Motor neuron (in vitro differentiated cells): Measurements from ENCODE around the gene KRT7. TPM values are rescaled to one million over a fixed set of nuclear protein-coding genes. Genes with fewer than 3 reads are reported as not detected.
A peak's percentile ranks its signal among the peaks of the same experiment; 100 is the strongest.

ENCODE experiments used
- ATAC-seq, 8 experiments: fragments of 200-7000 bp; cut with Tn5 transposase; replicated peaks in 6 of 8; 2 replicates each; pipeline ENCODE4 v1.8.0; 2021; ENCODE audit warnings: mild to moderate bottlenecking in 8 of 8, moderate library complexity in 8 of 8
- H3K27ac ChIP-seq, 2 donors: fragments of 250-450 bp; sonication (Bioruptor Pico); 2 replicates each; pipeline ENCODE4 v1.9.0; 2021; ENCODE audit warnings: antibody characterized with exemption in 2 of 2, mild to moderate bottlenecking in 2 of 2, moderate library complexity in 1 of 2
- H3K4me1 ChIP-seq, 2 donors: fragments of 250-450 bp; sonication (Bioruptor Pico); replicated peaks in 1 of 2; 2 replicates each; pipeline ENCODE4 v1.6.1; 2021; ENCODE audit warnings: antibody characterized with exemption in 2 of 2, mild to moderate bottlenecking in 2 of 2, moderate library complexity in 1 of 2
- H3K4me3 ChIP-seq, 5 donors: fragments of 250-450 bp; sonication (Bioruptor Pico); 2 replicates each; pipeline ENCODE4 v1.9.0; 2021; ENCODE audit warnings: antibody characterized with exemption in 5 of 5, mild to moderate bottlenecking in 5 of 5, moderate library complexity in 4 of 5
- WGBS, 10 experiments: fragments of 450-650 bp; shearing (Covaris generic); methylation state at CpG; one replicate each; pipeline ENCODE4 v1.0.0; 2022; 5-methylcytosine and 5-hydroxymethylcytosine counted together
- in situ Hi-C, 9 experiments: fragments of 400-800 bp; cut with MboI; loops; one replicate each; pipeline ENCODE4 v1.15.0; 2021; ENCODE audit warnings: low sequenced_read_pairs in 9 of 9, low pct_unique_long_range_greater_than_20kb in 2 of 9; ENCODE audit not compliant: unreplicated experiment in 9 of 9
- total RNA-seq, 8 experiments: library from RNA; unstranded; fragments of 300-600 nt; gene quantifications; 2 replicates each; pipeline versions ENCODE4 v1.2.3 to v1.2.4, GENCODE V29; 2022

Gene KRT7
- 1 to 10 TPM in 5 of 8 experiments, under 1 TPM in 1, not detected in 2; 0.78 to 5.8 (median 2.4) TPM for total RNA-seq

DNA sequence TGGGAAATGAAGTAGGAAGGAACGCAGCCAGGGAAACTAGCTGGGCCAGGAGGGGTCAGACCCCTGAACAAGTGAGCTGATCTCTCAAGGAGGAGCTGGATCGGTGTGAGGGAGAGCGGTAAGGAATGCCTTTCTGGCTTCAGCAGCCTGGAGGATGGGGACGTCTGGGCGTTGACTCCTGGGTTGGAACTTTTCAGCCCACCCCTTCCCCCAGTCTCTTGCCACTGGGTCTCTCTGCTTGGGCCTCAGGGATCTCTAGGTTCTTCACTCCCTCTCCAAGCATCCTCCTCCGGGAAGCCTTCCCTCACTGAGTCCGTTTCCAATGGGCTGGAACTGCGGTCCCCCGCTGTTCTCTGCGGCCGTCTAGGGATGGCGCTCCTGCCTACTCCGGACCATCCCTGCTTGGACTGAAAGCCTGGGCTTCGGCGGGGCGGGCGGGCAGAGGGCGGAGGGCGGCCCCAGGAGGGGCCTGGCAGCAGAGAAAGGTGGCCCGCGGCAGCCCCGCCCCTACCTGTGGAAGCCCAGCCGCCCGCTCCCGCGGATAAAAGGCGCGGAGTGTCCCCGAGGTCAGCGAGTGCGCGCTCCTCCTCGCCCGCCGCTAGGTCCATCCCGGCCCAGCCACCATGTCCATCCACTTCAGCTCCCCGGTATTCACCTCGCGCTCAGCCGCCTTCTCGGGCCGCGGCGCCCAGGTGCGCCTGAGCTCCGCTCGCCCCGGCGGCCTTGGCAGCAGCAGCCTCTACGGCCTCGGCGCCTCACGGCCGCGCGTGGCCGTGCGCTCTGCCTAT, at the start of gene KRT7:
KRT7 (plus strand) TSS at position 570 of the 788 bp plus-strand sequence; CDS start at position 624, 54 bp downstream.
- Histone ChIP-seq H3K27ac (no peak within 1 kb of the TSS), H3K4me1 (no peaks in the 10 kb centered on the region), H3K4me3 (no peak within 1 kb of the TSS)
- in situ Hi-C loops = no loop called here
- ATAC-seq = peak in 1 of 8 experiments; percentile 35
- WGBS, 10 experiments = 0 to 70% (median 20%) methylated on average over 2 to 18 of the region's 58 CpGs; no CpG with 5 or more reads in 3 of the 10 experiments

DNA sequence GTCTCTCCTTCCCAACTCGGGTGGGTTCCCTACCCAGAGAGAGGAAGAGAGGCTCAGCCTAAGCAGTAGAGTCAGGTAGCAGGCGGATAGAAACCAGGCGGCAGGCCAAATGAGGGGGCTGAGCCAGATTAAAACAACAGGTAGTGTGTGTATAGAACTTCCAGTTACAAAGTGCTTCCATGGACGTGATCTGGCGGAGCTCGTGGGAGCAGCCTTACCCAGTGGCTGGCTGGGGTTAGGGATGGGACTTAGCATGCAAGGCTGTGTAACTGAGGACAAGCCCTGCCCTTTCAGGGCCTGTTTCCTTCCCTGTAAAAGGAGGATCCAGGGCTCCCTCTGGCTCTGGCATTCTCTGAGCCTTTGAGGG, 49.5 kb upstream of the KRT7 start:
- 50 to 100% (median 74%) methylated on average over 1 to 5 of the region's 6 CpGs; no CpG with 5 or more reads in 6 of the 10 experiments for WGBS, 10 experiments
- Histone ChIP-seq H3K4me3 (no peak overlapping the region), H3K27ac (no peak overlapping the region), H3K4me1 (peaks cover 0 to 7% of the 10 kb centered on the region in 2 donors)
- ATAC-seq = peak in 1 of 8 experiments; percentile 7
- in situ Hi-C loops = no loop called here

DNA sequence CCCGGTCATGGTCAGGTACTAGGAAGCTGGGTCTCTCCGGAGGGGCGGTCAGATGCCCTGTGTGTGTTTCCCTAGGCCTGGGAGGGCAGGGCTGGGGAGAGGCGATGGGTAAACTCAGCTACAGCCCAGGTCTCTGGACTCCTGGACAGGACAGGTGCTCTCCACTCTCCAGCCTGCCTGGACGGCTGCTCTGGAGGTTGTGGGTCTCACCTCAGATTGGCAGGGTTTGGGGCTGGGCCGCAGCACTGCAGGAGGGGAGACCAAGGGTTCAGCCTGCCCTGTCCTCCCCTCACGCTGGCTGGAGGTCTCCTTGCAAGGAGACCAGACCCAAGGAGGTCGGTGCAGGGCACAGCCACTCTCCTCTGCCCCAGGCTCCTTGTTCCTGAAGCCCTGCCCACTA, 49.1 kb upstream of the KRT7 start:
- in situ Hi-C loops = no loop called here
- Histone ChIP-seq H3K27ac (no peak overlapping the region), H3K4me1 (peaks cover 0 to 7% of the 10 kb centered on the region in 2 donors), H3K4me3 (no peak overlapping the region)
- ATAC-seq = no peak
- 83 to 100% (median 93%) methylated on average over 1 to 4 of the region's 8 CpGs; no CpG with 5 or more reads in 6 of the 10 experiments for WGBS, 10 experiments

DNA sequence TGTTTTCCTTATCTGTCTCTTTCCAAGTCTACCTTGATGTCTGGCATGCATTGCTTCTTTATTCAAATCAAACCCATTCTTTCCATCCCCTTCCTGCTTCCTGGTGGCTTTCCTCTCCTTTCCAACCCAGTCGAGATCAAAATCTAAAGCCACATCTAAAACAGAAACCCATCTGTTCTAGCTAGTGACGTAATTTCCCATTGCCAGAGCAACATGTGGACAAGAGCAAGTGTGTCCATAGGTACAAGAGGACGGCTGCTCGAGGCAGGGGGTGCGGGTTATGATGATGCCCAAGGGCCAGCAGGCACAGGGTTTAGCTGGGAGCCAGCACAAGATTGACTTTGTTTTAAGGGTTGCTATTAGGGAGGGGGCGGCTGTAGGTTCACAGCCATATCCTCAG, 48.2 kb upstream of the KRT7 start:
- no peak overlapping the region for H3K4me3 ChIP-seq
- peaks cover 0 to 7% of the 10 kb centered on the region in 2 donors for H3K4me1 ChIP-seq
- no peak for ATAC-seq
- in situ Hi-C loops = no loop called here
- no peak overlapping the region for H3K27ac ChIP-seq
- WGBS, 10 experiments = 40 to 85% (median 66%) methylated on average over 1 to 4 of the region's 6 CpGs; no CpG with 5 or more reads in 4 of the 10 experiments

DNA sequence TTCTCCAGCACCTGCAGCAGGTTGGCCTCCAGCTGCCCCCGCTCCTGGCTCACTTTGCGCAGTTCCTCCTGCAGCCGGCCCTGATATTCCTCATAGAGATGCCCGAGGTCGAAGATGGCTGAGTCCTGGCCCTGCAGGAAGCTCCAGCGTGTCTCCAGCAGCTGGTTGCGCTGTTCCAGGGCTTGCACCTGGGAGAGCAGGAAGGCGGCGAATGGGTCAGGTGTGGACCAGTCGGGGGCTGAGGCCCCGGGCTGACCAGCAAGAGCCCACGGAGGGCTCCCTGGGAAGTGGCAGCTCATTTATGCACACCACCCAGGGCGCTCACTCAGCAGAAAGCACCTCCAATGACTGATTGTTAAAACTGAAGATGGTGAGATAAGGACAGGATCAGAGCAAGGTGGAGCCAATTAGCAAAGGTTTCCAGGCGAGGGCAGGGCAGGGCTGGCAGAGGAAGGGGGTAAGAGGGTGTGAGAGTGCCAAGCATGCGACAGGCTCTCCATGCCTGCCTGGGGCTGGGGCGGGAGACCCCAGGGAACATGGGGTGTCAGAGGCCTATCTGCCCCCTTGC, 47.6 kb upstream of the KRT7 start:
- WGBS, 10 experiments = 70 to 100% (median 89%) methylated on average over 1 to 6 of the region's 16 CpGs; no CpG with 5 or more reads in 4 of the 10 experiments
- in situ Hi-C loops = no loop called here
- Histone ChIP-seq H3K27ac (no peak overlapping the region), H3K4me1 (peaks cover 0 to 7% of the 10 kb centered on the region in 2 donors), H3K4me3 (no peak overlapping the region)
- no peak for ATAC-seq

DNA sequence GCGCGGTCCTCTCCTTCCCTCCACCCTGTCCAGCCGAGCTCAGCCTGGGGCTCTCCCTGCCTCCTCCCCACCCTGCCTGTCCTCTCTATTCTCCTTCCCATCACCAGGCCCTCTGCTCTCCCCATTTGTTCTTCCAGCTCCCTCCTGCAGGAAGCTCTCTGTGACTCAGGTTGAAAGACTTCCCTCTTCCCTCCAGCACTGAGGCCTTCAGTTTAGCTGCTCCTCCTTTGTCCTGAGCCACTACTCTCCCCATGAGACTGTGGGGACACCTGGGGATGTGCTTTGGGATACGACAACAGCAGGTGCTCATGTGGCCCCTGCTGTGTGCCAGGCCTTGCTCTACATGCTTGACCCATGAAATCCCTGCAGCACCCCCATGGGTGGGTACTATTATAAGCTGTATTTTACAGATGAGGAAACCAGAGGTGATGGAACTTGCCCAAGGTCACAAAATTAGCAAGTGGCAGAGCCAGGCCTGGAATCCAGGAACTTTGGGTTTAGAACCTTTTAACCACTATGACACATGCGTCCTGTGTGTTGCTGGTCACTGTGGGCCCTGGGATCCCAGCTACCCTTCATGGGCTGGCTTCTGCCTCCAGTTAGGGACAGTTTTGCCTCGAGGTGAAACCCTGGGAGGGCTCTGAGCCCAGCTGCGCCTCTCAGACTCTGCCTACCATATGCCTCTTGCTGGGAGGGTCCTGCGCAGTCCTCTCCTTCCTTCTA, 46.8 kb upstream of the KRT7 start:
- no peak overlapping the region for H3K4me3 ChIP-seq
- in situ Hi-C loops = no loop called here
- WGBS, 10 experiments = 0 to 91% (median 58%) methylated on average over 1 to 5 of the region's 8 CpGs; no CpG with 5 or more reads in 4 of the 10 experiments
- peaks cover 0 to 7% of the 10 kb centered on the region in 2 donors for H3K4me1 ChIP-seq
- peak in 5 of 8 experiments; percentile 25 to 82 (median 49) for ATAC-seq
- no peak overlapping the region for H3K27ac ChIP-seq

DNA sequence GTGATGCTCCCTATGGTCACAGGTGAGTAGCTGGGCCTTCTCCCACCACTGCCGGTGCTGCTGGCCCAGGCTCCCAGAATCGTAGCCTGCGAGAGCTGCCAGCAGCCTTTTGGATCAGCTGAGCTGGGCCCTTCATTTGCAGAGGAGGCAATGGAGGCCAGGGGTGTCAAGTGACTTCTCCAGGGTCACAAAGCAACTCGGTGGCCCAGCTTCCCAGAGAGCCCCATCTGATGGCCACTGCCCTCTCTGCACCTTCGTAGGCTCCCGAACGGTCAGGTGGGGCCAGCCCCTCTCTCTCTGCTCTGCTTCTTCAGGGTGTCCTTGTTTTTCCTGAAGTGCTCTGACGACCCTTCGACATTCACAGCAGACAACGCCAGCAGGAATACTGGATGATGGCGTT, 45.8 kb upstream of the KRT7 start:
- no peak for ATAC-seq
- WGBS, 10 experiments = 85 to 96% (median 90%) methylated on average over 4 to 9 of the region's 11 CpGs; no CpG with 5 or more reads in 5 of the 10 experiments

DNA sequence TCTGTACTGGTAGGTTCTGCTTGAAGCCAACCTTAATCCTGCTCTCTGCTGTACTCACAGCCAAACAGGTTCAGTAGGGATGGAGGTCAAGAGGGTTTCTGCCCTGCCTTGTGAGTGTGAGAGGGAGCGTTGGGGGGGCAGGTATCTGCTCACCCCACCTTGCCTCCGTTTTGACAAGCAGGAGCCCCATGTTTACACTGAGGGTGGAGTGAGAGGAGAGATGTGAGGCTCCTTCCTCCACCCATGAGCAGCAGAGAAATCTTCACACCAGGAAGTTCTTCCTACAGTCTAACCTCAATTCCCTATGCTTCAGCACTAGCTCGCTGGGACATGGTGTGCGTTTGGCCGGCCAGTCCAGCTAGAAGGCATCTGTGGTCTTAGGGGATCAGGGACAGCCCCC, 45.4 kb upstream of the KRT7 start:
- no peak for ATAC-seq
- Histone ChIP-seq H3K4me1 (no peaks in the 10 kb centered on the region), H3K27ac (no peak overlapping the region), H3K4me3 (no peak overlapping the region)
- in situ Hi-C loops = no loop called here
- WGBS, 10 experiments = 52 to 93% (median 80%) methylated on average over 1 to 3 of the region's 5 CpGs; no CpG with 5 or more reads in 6 of the 10 experiments

More for the DNA sequence above, 45.8 kb upstream of the KRT7 start:
- Histone ChIP-seq H3K4me3 (no peak overlapping the region), H3K27ac (no peak overlapping the region), H3K4me1 (no peaks in the 10 kb centered on the region)
- in situ Hi-C loops = no loop called here

DNA sequence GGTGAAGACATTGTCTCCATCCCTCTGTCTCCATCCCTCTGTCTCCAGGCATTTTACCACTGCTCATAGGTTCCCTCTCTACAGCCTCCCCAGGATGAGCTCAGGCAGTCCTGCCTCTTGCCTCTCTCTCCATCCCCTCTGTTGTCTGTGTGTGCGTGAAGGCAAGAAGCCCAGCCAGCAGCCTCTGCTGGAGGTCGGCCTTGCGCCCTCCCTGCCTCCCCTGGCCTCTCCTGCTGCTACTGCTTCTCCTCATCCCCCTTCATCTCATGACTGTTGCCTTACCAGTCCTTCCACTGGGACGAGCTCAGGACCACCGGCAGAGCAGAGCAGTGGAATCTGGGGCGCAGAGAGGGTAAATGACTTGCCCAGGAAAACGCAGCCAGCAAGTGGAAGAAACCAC, 44.4 kb upstream of the KRT7 start:
- WGBS, 10 experiments = 75 to 100% (median 84%) methylated on average over 1 to 7 of the region's 7 CpGs; no CpG with 5 or more reads in 4 of the 10 experiments
- Histone ChIP-seq H3K27ac (no peak overlapping the region), H3K4me3 (no peak overlapping the region), H3K4me1 (peaks cover 0 to 4% of the 10 kb centered on the region in 2 donors)
- ATAC-seq = no peak
- in situ Hi-C loops = no loop called here

DNA sequence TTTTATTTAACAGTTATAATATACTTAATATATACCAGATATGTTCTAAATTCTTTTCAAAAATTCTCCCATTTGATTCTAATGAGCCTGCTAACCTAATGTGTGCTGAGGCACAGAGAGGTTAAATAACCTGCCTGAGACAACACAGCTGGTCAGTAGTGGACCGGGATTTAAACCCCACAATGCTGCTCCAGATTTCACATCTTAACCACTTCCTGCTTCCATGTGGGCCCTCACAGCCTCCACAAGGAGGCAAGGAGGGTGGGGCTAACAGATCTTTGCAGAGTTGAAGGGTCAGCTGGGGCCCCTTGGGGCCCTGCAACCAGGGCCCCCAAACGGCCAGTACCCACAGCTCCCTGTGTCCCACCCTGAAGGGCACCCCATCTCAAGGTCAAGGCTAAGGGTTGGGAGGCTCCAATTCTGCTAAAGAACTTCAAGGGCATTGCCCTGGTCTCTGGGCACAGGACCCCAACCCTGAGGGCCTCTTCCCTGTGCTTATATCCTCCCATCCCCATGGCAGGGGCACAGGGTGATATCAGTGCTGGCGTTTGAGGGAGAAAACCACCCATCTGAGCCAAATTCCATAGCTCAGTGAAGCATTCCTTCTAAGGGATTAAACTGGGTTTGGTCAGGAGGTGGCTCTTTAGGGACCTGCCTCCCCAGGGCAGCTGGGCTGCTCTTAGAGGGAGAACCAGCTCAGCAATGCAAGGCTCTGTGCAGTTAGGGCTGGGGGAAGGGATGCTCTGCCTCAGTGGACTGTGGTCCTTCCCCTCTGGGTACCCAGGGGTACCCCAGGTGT, 43.5 kb upstream of the KRT7 start:
- ATAC-seq = peak in 1 of 8 experiments; percentile 13
- Histone ChIP-seq H3K4me3 (no peak overlapping the region), H3K27ac (no peak overlapping the region), H3K4me1 (peaks cover 0 to 12% of the 10 kb centered on the region in 2 donors)
- in situ Hi-C loops = no loop called here
- 20 to 80% (median 67%) methylated on average over 1 to 2 of the region's 3 CpGs; no CpG with 5 or more reads in 5 of the 10 experiments for WGBS, 10 experiments

DNA sequence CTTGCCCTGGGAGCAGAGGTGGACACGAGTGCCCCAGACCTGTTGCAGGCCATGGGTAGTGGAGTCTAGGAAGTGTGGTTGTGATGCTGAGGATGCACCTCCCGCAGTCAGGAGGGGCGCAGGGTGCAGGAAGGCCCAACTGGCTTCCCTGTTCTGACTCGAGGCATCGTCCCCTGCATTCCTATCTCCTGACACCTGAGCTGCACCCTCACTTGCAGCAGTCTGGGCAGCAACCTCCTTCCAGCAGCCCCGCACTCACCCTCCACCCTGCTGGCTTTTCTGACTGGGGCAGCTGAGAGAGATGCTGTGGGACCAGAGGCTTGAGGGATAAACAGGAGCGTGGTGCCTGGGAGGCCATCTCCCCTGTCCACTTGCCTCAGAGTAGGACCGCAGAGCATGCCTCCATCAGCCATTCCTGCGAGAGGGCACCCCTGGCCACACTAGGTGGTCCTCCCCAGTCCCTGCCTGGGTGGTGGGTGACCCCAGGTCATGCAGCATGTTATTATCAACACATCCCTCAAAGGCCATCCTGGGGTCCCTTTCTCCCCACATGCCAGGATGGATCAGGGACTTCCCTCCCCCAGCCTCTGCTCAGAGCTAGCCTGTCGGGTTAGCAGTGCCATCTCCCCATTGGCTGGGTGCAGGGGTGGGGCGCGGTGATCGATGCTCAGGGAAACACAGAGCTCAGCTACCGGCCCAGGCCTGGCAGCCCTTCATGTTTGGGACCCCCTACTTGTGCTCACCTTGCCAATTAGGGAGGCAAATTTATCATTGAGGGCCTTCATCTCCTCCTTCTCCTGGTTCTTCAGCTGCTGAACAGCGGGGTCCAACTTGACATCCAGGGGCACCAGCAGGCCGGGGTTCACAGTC, 41.9 kb upstream of the KRT7 start:
- Histone ChIP-seq H3K4me1 (peaks cover 0 to 12% of the 10 kb centered on the region in 2 donors), H3K27ac (no peak overlapping the region), H3K4me3 (no peak overlapping the region)
- ATAC-seq = no peak
- in situ Hi-C loops = no loop called here
- WGBS, 10 experiments = 53 to 100% (median 77%) methylated on average over 1 to 5 of the region's 16 CpGs; no CpG with 5 or more reads in 4 of the 10 experiments
